HL-60 (cell line): ENCODE measurements around the gene CD109.

ENCODE experiments used
- CTCF ChIP-seq: IDR thresholded peaks from one replicate; pipeline ENCODE4 v1.5.1; 2011; ENCODE audit warnings: low read length, control low read depth, inconsistent platforms; ENCODE audit not compliant: insufficient read depth
- POLR2AphosphoS5 ChIP-seq: IDR thresholded peaks from 2 replicates; pipeline ENCODE4 v1.6.1; 2012; ENCODE audit warnings: low read depth
- REST ChIP-seq: IDR thresholded peaks from 2 replicates; pipeline ENCODE4 v1.6.1; 2012; ENCODE audit warnings: low read depth; ENCODE audit not compliant: insufficient replicate concordance

- TF ChIP-seq CTCF (no peak), POLR2AphosphoS5 (no peak), REST (no peak)
Measured at GRCh38 chr6:73680289-73680918, 15.6 kb upstream of the CD109 start.
